Lower leg skin (tissue), 4 donors: ENCODE data around the gene FRAS1. TPM values are rescaled to one million over a fixed set of nuclear protein-coding genes. Genes with fewer than 3 reads are reported as not detected.
"Not testable (repeated sequence)": the region's sequence is repeated elsewhere in the genome, so short reads cannot be mapped to it uniquely, and the experiment has no call there.

Experiments used
- DNase-seq, 2 donors: peaks; one replicate each; pipeline ENCODE4 v3.0.0-alpha.2; 2019; ENCODE audit warnings: low spot score in 2 of 2
- H3K4me3 ChIP-seq: fragments of 200-600 bp; sonication (generic); 2 replicates; pipeline ENCODE4 v1.5.1; 2017; ENCODE audit warnings: mild to moderate bottlenecking, low read depth; ENCODE audit not compliant: poor library complexity, severe bottlenecking
- CTCF ChIP-seq, 3 donors: fragments of 450-650 bp; IDR thresholded peaks; one replicate each; pipeline ENCODE4 v1.5.1; 2016; ENCODE audit warnings: antibody characterized with exemption in 3 of 3, mild to moderate bottlenecking in 3 of 3, moderate library complexity in 2 of 3
- POLR2A ChIP-seq, 2 donors: fragments of 450-650 bp; IDR thresholded peaks; one replicate each; pipeline ENCODE4 v1.6.1; 2016 to 2017; ENCODE audit warnings: antibody characterized with exemption in 2 of 2, mild to moderate bottlenecking in 1 of 2, moderate library complexity in 1 of 2
- WGBS, 2 donors: methylation state at CpG; one replicate each; pipeline ENCODE4 v1.1.5; 2018; 5-methylcytosine and 5-hydroxymethylcytosine counted together
- intact Hi-C: fragments of 100-400 bp; cut with DNase I; formaldehyde crosslinking; loops from one replicate; pipeline ENCODE4 v1.15.0; 2023; ENCODE audit warnings: low total_unique reads
- total RNA-seq, 4 donors: library from RNA; depleted of rRNA; stranded (reverse); fragments of >200 nt; gene quantifications; one replicate each; pipeline ENCODE4 v1.1.0, GENCODE V29; 2016

Gene FRAS1
- total RNA-seq, 4 donors from 2014 or later = 0.83 to 5.3 (median 3.0) TPM

DNA sequence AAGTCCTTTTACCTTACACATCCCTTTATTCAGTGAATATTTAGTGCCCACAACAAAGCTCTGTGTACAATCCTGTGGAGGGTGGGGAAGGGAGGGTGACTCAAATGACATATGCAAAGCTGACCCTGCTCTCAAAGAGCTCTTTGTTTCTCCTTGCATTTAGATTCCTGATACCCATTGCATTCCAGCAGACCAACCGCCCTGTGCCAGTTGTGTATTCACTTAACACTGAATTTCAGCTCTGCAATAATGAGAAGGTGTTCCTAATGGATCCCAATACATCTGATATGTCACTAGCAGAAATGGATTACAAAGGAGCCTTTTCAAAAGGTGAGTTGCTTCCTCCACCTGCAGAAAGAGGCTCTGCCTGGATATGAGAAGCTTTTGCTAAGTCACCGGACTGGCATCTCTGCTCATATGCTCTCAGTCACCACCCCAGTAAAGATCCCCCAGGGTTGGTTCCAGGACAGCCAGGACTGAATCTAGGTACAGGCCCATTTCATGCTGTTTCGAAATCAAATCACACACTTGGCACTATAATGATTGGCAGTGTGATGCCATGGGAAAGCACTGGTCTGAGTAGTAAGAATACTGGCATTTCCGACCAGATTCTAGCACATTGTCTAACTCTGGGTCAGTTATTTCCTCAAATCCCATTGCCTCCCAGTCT is 477.3 kb downstream of the FRAS1 start:
- WGBS, 2 donors = 89 to 91% methylated on average over 4 of the region's 4 CpGs
- TF ChIP-seq POLR2A (IDR thresholded peaks at IDR 0.05) = no peak
- TF ChIP-seq CTCF (IDR thresholded peaks at IDR 0.05) = no peak
- intact Hi-C loops = no loop called here
- no peak for DNase-seq
- H3K4me3 ChIP-seq = no peak overlapping the region

- intact Hi-C loops = no loop called here
- TF ChIP-seq CTCF (IDR thresholded peaks at IDR 0.05) (no peak), POLR2A (IDR thresholded peaks at IDR 0.05) (no peak)
- 80 to 86% methylated on average over 5 of the region's 5 CpGs for WGBS, 2 donors
- H3K4me3 ChIP-seq = no peak overlapping the region
- DNase-seq = no peak
Measured at GRCh38 chr4:78542373-78542772, 485.2 kb downstream of the FRAS1 start.

GRCh38 chr4:78543424-78544125 is 486.5 kb downstream of the FRAS1 start:
- intact Hi-C loops = no loop called here
- DNase-seq = no peak
- H3K4me3 ChIP-seq = no peak overlapping the region
- WGBS, 2 donors = 84 to 89% methylated on average over 2 of the region's 2 CpGs
- TF ChIP-seq POLR2A (IDR thresholded peaks at IDR 0.05) (no peak), CTCF (IDR thresholded peaks at IDR 0.05) (no peak)

DNA sequence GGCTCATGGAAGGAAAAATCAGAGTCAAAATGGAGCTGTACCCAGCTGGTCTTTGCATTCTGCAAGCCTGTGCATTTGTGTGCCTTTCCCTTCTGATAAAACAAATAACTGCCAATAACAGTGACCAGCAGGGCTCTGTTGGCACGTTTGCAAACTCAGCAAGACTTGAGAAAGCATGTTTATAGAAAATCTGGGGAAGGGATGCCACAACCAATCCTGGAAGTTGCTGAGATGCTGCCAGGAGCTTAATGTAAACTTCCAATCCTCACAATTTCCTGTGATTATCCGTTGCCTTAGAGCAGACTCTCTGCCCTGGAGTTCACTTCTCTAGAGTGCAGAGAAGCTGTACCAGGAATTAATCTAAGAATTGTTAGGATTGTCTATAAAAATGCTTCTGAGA is 487.6 kb downstream of the FRAS1 start:
- DNase-seq = no peak
- no peak overlapping the region for H3K4me3 ChIP-seq
- 49 to 64% methylated on average over 2 of the region's 2 CpGs for WGBS, 2 donors
- intact Hi-C loops = no loop called here
- no peak for TF ChIP-seq CTCF (IDR thresholded peaks at IDR 0.05)
- no peak for TF ChIP-seq POLR2A (IDR thresholded peaks at IDR 0.05)

GRCh38 chr4:78545275-78546246 is 488.4 kb downstream of the FRAS1 start:
- no peak for TF ChIP-seq POLR2A (IDR thresholded peaks at IDR 0.05)
- no peak for TF ChIP-seq CTCF (IDR thresholded peaks at IDR 0.05)
- no peak overlapping the region for H3K4me3 ChIP-seq
- WGBS, 2 donors = 57 to 58% methylated on average over 5 of the region's 5 CpGs
- intact Hi-C loops = no loop called here
- no peak for DNase-seq

- H3K4me3 ChIP-seq, intact Hi-C loops, DNase-seq: not testable (repeated sequence)
- 95% methylated on average over 4 to 16 of the region's 28 CpGs for WGBS, 2 donors
Measured at GRCh38 chr4:78547899-78548298, 490.8 kb downstream of the FRAS1 start.

DNA sequence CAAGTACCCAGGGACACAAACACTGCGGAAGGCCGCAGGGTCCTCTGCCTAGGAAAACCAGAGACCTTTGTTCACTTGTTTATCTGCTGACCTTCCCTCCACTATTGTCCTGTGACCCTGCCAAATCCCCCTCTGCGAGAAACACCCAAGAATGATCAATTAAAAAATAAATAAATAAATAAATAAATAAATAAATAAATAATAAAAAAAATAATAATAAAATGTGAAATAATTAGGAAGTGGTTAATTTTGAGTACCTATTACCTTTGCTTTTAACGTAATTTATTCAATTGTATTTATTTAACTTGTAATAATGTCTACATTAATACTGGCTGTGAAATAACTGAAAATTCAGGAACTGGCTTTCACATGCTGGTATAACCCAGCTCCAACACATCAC is 491.8 kb downstream of the FRAS1 start:
- WGBS, 2 donors = 95 to 96% methylated on average over 2 to 3 of the region's 4 CpGs
- intact Hi-C loops, H3K4me3 ChIP-seq: not testable (repeated sequence)

More for the DNA sequence above, 491.8 kb downstream of the FRAS1 start:
- not testable (repeated sequence) for DNase-seq
